Measurements from ENCODE around the gene EIF6.

- TF ChIP-seq CTCF (IDR thresholded peaks at IDR 0.05; ENCODE audit: insufficient read depth, low read depth, low read length): no peak
- no peak for TF ChIP-seq EZH2 (IDR thresholded peaks at IDR 0.05; ENCODE audit: insufficient read depth, low read length)
Observed at GRCh38 chr20:35327074-35327976, 42.8 kb upstream of the EIF6 start.
